HG03159 (cell line): ENCODE measurements around the gene MATN1.

Experiments used
- ATAC-seq: cut with Tn5 transposase; IDR thresholded peaks from one replicate; pipeline ENCODE4 v1.9.1; 2021; ENCODE audit warnings: mild to moderate bottlenecking, moderate library complexity; ENCODE audit not compliant: unreplicated experiment

MATN1 gene

GRCh38 chr1:30665216-30666010 is 58.0 kb downstream of the MATN1 start:
- no peak for ATAC-seq

GRCh38 chr1:30664103-30664755 is 59.2 kb downstream of the MATN1 start:
- no peak for ATAC-seq

GRCh38 chr1:30663596-30664091 is 59.7 kb downstream of the MATN1 start:
- no peak for ATAC-seq

- no peak for ATAC-seq
Observed at GRCh38 chr1:30662291-30662840, 61.0 kb downstream of the MATN1 start.

GRCh38 chr1:30661311-30661710 is 62.1 kb downstream of the MATN1 start:
- no peak for ATAC-seq
